NCI-H748 treated with DMSO at 0.1 percent for 48 hours (cell line): ENCODE data around the gene TSEN54.
A peak's percentile ranks its signal among the peaks of the same experiment; 100 is the strongest.

ENCODE experiments used
- DNase-seq: peaks from one replicate; lab custom pipeline; 2025; lab: John Stamatoyannopoulos, UW

TSEN54 gene

DNA sequence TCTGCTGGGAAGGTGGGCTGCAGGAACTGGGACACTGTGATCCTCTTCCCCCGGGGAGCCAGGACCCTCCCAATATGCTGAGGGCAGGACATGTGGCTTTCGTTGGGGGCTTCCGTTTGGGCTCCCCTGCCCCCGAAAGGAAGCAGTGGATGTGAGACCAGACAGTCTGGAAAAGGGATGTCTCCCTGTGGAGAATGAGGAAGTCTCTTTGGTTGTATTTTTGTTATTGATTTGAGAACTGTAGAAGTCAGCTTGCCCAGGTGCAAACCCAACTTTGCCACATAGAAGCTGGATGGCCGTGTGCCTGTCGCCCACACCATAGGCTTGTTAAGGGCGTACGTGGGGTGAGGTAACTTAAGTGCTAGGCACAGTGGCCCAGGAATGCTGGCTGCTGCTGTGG is 27.9 kb downstream of the TSEN54 start:
- DNase-seq, result no peak

- no peak for DNase-seq
These were observed 29.9 kb downstream of the TSEN54 start for GRCh38 chr17:75546181-75546580.

- no peak for DNase-seq
These were observed 30.8 kb downstream of the TSEN54 start for GRCh38 chr17:75547091-75547490.

DNA sequence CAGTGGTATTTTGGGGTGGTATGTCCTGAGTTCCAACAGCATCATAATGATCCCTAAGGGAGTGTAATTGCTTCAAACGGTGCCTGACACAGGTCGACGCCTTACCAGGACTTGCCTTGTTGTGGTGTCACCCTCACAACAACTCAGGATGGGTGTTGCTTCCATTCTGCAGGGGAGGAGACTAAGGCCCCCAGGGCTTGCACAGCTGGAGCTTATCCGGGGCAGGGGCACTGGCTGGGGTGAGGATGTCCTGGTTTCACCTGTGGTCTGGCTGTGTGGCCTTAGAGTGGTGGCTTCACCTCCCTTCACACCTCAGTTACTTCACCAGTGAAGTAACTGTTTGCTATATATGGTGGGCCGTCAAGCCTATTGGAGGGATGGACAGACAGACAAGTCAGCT is 32.5 kb downstream of the TSEN54 start:
- DNase-seq, result no peak

- DNase-seq, result peak; percentile 89
These were observed 33.2 kb downstream of the TSEN54 start for GRCh38 chr17:75549246-75550138.

GRCh38 chr17:75550139-75550465 is 33.8 kb downstream of the TSEN54 start:
- DNase-seq, result no peak

- no peak for DNase-seq
These were observed 34.9 kb downstream of the TSEN54 start for GRCh38 chr17:75551266-75551665.

GRCh38 chr17:75552425-75553294 is 36.3 kb downstream of the TSEN54 start:
- no peak for DNase-seq

GRCh38 chr17:75553295-75554110 is 37.2 kb downstream of the TSEN54 start:
- DNase-seq, result no peak

DNA sequence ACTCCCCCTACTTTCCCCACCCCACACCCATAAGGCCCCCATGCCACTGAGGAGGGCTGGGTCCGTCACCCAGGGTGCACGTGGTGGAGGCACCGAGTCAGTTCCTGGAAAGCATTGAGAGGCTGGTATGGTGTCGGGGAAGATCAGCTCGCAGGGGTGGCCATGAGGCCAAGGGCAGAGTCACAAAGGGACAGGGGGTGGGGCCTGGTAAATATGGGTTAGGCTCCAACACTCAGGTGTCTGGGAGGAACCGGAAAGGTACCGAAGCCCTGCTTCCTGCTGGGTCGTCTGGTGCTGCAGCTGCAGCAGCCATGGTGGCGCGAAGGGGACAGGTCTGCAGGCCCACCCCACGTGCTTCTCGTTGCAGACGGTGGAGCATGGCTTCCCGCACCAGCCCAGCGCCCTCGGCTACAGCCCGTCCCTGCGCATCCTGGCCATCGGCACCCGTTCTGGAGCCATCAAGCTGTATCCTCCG is 39.4 kb downstream of the TSEN54 start:
- no peak for DNase-seq

- no peak for DNase-seq
These were observed 40.9 kb downstream of the TSEN54 start for GRCh38 chr17:75557075-75557851.

- DNase-seq, result no peak
These were observed 41.7 kb downstream of the TSEN54 start for GRCh38 chr17:75557852-75558665.

GRCh38 chr17:75558666-75559530 is 42.6 kb downstream of the TSEN54 start:
- DNase-seq, result no peak

- DNase-seq, result no peak
These were observed 43.7 kb downstream of the TSEN54 start for GRCh38 chr17:75559958-75560533.

- no peak for DNase-seq
These were observed 45.7 kb downstream of the TSEN54 start for GRCh38 chr17:75561927-75562603.

- DNase-seq, result no peak
These were observed 46.9 kb downstream of the TSEN54 start for GRCh38 chr17:75563063-75563758.

- no peak for DNase-seq
These were observed 47.9 kb downstream of the TSEN54 start for GRCh38 chr17:75564195-75564594.

DNA sequence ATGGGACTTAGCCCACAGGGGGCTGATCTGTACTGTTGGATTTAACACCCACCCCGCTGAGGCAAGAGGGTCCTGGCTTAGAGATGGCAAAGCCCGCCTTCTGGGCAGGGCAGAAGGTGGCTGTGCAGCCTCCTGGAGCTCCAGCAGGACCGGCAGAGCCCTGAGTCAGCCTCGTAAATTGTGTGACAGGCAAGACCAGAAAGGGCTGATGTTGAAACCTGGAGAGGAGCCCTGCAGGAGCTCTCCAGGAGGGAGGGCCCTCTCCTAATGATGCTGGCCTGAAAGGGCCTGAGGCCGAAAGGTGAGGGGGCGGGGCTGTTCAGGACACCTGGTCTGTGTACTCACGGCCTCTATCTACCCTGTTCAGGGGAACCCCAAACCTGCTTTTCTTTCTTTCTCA is 48.7 kb downstream of the TSEN54 start:
- DNase-seq, result no peak
